VCaP (cell line): Measurements from ENCODE around the gene RIPOR3.

Source experiments
- H3K27ac ChIP-seq: fragments of 450-650 bp; 2 replicates; pipeline ENCODE4 v1.5.1; 2017
- CTCF ChIP-seq: fragments of 450-650 bp; conservative IDR thresholded peaks from 2 replicates; pipeline ENCODE4 v1.5.1; 2017; ENCODE audit warnings: mild to moderate bottlenecking, moderate library complexity

The RIPOR3 gene

GRCh38 chr20:50559856-50560638 lies 131.3 kb downstream of the RIPOR3 start:
- no peak for TF ChIP-seq CTCF
- H3K27ac ChIP-seq: no peak overlapping the region

GRCh38 chr20:50559149-50559548 lies 132.2 kb downstream of the RIPOR3 start:
- H3K27ac ChIP-seq: no peak overlapping the region
- TF ChIP-seq CTCF: no peak

GRCh38 chr20:50558483-50558925 lies 132.8 kb downstream of the RIPOR3 start:
- no peak overlapping the region for H3K27ac ChIP-seq

GRCh38 chr20:50557549-50558134 lies 133.7 kb downstream of the RIPOR3 start:
- TF ChIP-seq CTCF: no peak
- H3K27ac ChIP-seq: no peak overlapping the region

More at GRCh38 chr20:50558483-50558925, 132.8 kb downstream of the RIPOR3 start:
- TF ChIP-seq CTCF: no peak

GRCh38 chr20:50555662-50556061 lies 135.7 kb downstream of the RIPOR3 start:
- no peak for TF ChIP-seq CTCF
- H3K27ac ChIP-seq: peak overlapping the region; percentile 20

GRCh38 chr20:50554694-50555579 lies 136.4 kb downstream of the RIPOR3 start:
- no peak for TF ChIP-seq CTCF

GRCh38 chr20:50552979-50553378 lies 138.4 kb downstream of the RIPOR3 start:
- H3K27ac ChIP-seq: no peak overlapping the region
- no peak for TF ChIP-seq CTCF

More at GRCh38 chr20:50554694-50555579, 136.4 kb downstream of the RIPOR3 start:
- peak overlapping the region; percentile 20 for H3K27ac ChIP-seq
